C4-2B (cell line): ENCODE results near the gene CRELD2.

Experiments
- ZFX ChIP-seq: fragments of 450-650 bp; IDR thresholded peaks from 2 replicates; pipeline ENCODE4 v1.6.1; 2017
- TF ChIP-seq, protein P1 (sequence below): fragments of 450-650 bp; conservative IDR thresholded peaks from 2 replicates; pipeline ENCODE4 v1.5.1; 2017; ENCODE audit warnings: mild to moderate bottlenecking

DNA sequence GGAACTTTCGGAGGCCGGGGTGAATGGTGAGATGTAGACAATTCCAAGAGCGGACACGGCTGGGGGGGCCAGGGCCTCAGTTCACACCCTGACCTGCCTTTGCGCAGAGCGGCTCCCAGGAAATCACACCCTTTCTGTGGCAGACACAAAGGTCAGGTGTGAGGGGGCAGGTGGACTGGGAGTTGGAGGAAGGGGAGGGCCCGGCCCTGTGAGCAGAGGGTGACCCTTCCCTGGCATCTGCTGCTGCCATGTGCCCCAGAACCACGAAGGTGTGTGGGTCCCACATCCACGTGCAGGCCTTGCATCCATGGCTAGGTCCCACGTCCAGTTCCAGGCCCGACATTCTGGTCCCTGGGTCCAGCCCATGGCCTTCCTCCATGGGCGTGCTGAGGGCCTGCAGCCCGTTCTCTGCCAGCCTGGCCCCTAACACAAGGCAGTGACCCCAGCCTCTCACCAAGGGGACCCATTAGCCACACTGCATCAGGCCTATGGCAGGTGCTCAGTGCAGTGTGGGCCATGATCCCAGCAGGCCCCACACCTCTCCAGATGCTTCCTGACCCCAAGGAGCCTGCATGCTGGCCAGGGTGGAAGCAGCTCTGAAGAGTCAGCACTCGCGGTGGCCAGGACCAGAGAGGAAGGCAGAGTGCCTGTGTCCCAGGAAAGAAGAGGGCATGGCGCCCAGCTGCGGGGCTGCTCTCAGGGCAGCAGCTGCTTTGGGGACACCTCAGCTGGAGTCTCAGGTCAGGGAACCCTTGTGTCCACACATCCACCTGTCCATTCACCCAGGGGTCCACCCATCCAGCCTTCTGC is 23.3 kb downstream of the CRELD2 start:
- TF ChIP-seq, protein P1, sequence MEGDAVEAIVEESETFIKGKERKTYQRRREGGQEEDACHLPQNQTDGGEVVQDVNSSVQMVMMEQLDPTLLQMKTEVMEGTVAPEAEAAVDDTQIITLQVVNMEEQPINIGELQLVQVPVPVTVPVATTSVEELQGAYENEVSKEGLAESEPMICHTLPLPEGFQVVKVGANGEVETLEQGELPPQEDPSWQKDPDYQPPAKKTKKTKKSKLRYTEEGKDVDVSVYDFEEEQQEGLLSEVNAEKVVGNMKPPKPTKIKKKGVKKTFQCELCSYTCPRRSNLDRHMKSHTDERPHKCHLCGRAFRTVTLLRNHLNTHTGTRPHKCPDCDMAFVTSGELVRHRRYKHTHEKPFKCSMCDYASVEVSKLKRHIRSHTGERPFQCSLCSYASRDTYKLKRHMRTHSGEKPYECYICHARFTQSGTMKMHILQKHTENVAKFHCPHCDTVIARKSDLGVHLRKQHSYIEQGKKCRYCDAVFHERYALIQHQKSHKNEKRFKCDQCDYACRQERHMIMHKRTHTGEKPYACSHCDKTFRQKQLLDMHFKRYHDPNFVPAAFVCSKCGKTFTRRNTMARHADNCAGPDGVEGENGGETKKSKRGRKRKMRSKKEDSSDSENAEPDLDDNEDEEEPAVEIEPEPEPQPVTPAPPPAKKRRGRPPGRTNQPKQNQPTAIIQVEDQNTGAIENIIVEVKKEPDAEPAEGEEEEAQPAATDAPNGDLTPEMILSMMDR: no peak
- no peak for TF ChIP-seq ZFX
